Stimulated activated CD4-positive, alpha-beta T cell treated with anti-CD3 and anti-CD28 coated beads, Interleukin-4, amount 100 ng/mL, for 4 hours (primary cell): ENCODE data around the gene FNDC11.
"Not testable (repeated sequence)": the region's sequence is repeated elsewhere in the genome, so short reads cannot be mapped to it uniquely, and the experiment has no call there.

ENCODE experiments used
- DNase-seq, 2 experiments: peaks; one replicate each; pipeline ENCODE4 v3.0.0-alpha.2; 2020

Gene FNDC11, protein sequence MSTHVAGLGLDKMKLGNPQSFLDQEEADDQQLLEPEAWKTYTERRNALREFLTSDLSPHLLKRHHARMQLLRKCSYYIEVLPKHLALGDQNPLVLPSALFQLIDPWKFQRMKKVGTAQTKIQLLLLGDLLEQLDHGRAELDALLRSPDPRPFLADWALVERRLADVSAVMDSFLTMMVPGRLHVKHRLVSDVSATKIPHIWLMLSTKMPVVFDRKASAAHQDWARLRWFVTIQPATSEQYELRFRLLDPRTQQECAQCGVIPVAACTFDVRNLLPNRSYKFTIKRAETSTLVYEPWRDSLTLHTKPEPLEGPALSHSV

GRCh38 chr20:63553933-63554290, at the start of gene FNDC11:
FNDC11 (plus strand) TSS chr20:63554159; CDS start chr20:63555664, 1,505 bp downstream.
- peak; percentile 50 to 61 for DNase-seq

DNA sequence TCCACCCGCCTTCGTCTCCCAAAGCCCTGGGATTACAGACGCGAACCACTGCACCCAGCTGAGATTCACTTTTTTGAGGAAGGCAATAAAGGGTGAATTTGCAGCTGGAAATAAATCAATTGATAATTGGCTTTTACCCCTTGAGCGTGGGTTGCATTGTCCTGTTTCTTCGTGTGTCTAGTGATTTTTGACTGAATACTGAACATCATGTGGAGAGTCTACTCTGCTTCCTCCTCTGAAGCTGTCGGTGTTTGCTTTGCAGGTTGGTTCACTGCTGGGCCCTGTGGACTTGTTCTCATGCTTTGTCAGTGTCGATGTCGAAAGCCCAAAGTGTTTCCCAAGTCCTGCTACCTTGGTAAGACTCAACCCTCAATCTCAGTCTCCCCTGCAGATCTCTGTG, 49.3 kb upstream of the FNDC11 start:
- no peak for DNase-seq

DNA sequence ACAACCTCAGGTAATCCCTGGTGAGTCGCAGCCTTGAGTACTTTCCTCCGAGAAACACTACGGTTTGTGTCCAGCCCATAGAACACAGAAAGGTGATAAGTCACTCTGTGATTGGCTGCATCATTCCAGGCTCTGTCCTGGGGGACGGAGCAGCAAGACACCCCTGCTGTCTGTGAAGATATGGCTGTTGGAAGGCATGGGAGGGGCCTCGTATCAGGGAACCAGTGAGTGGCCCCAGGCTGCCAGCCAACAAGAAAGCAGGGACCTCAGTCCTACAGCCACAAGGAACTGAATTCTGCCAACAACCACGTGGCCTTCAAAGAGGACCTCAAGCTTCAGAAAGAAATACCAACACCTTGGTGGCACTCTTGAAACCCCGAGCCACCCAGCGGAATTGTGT, 48.7 kb upstream of the FNDC11 start:
- no peak for DNase-seq

GRCh38 chr20:63505723-63506122, 48.2 kb upstream of the FNDC11 start:
- DNase-seq: no peak

DNA sequence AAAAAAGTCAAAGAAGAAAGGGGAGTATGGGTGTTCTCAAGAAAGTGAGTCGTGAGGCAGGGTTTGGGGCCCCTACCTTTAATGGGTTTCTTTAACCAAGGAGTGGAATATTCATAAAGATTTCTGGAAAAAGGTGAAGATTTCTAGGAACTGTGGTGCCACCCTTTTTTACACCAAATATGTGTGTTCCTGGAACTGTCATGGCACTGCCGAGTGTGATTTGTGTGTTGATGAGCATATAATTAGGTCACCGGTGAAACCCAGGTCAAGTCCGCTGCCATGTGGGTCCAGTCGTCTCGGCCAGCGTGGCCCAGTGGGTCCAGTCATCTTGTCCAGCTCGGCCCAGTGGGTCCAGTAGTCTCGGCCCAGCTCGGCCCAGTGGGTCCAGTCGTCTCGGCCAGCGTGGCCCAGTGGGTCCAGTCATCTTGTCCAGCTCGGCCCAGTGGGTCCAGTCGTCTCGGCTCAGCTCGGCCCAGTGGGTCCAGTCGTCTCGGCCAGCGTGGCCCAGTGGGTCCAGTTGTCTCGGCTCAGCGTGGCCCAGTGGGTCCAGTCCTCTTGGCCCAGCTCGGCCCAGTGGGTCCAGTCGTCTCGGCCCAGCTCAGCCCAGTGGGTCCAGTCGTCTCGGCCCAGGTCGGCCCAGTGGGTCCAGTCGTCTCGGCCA, 46.7 kb upstream of the FNDC11 start:
- DNase-seq: no peak

- DNase-seq: no peak
These were observed 45.7 kb upstream of the FNDC11 start for GRCh38 chr20:63508072-63508768.

GRCh38 chr20:63509088-63509564, 44.8 kb upstream of the FNDC11 start:
- DNase-seq: no peak

DNA sequence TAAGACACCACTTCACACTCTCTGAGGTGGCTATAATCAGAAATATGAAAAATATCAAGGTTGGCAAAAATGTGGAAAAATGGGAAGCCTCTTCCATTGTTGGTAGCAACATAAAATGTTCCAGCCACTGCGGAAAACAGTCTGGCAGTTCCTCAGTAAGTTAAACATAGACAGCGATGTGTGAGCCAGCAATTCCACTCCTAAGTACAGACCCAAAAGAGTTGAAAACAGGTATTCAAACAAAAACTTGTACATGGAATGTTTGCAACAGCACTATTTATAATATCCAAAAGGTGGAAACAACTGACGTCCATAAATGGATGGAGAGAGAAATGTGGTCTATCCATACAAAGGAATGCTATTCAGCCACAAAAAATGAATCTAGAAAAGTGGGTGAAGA, 40.8 kb upstream of the FNDC11 start:
- no peak for DNase-seq

- not testable (repeated sequence) for DNase-seq
These were observed 39.4 kb upstream of the FNDC11 start for GRCh38 chr20:63514520-63514919.

GRCh38 chr20:63517376-63518309, 36.3 kb upstream of the FNDC11 start:
- DNase-seq: no peak

DNA sequence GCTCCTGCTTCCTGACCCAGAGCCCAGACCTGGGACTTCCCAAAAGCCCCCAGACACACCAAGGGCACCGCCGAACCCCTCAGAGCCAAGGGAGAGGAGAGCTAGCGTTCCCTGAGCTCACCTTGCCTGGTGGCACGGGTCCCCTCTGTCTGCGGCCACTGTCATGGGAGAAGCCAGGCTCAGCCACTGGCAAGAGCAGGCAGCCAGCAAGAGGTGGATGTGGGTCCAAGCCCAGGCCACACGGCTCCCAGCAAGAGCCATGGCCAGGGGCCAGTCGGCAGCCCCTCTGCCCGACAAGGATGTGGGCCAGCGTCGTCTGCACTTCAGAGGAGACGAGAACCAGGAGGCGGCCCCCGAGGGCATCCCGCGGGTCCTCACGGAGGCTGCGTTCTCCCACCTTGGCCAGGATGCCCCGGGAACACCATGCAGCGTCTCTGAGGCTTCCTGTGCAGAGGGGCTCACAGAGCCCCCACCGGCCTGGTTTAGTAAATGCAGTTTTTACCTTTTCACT, 35.6 kb upstream of the FNDC11 start:
- no peak for DNase-seq

- DNase-seq: no peak
These were observed 34.9 kb upstream of the FNDC11 start for GRCh38 chr20:63518946-63519667.

DNA sequence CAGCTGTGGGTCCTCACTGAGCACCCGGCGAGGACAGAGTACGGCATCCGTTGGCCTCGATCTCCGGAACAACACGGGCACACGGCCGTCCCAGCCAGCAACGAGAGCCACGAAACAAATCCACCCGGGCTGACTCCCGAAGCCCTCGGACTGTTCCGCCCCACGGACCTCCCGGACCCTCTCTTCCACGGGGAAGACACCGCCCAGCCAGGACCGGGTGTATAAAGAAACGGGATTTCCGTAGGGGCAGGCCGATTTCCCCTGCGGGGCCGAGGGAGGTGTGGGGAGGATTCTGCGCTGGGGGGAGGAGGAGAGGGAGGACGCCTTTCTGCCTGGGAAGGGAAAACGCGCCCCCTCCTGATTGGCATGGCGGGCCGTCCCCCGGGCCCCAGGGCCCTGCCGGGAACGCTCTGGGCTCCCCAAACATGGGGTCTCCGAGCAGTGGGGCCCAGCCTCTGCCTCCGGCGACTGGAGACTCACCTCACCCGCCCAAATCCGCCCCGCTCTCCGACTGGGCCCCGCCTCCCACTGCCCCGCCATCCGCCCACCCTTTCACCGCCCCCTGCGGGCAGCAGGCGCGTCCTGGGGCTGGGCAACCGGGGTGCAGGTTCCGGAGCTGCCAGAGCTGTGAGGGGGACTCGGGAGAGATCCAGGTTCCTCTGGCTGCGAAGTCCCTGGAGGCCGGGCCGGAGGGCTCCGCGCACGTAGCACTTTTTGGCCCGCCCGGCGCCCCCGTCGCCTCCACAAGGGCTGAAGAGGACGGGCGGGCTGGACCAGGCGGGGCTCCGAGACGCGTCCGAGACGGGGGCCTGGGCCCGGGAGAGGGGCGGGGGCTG, 34.1 kb upstream of the FNDC11 start:
- DNase-seq: peak; percentile 54 to 61

DNA sequence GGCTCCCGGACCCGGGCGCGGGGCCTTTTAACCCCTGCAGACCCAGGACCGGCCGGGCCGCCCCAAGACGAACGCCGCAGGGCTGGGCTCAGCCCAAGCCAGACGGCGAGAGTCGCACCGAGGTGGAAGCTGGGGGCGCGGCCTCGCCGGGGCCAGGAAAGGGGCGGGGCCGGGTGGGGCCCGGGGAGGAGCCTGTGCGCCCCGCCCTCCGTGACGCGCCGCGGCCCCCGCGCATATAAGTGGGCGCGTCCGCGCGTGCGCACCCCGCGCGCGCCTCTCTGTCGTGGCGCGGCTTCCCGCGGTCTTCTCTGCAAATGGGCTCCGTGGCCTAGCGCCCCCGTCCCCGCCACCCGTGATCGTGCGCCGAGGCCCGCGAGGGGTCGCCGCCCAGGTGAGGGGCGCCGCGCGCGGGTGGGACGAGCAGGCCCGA, 33.4 kb upstream of the FNDC11 start, which contains the start of gene PPDPF:
Gene PPDPF (plus strand): TSS at position 262 of the 430 bp plus-strand sequence. CDS start 544 bp downstream, outside the sequence.
- peak; percentile 77 to 87 for DNase-seq

DNA sequence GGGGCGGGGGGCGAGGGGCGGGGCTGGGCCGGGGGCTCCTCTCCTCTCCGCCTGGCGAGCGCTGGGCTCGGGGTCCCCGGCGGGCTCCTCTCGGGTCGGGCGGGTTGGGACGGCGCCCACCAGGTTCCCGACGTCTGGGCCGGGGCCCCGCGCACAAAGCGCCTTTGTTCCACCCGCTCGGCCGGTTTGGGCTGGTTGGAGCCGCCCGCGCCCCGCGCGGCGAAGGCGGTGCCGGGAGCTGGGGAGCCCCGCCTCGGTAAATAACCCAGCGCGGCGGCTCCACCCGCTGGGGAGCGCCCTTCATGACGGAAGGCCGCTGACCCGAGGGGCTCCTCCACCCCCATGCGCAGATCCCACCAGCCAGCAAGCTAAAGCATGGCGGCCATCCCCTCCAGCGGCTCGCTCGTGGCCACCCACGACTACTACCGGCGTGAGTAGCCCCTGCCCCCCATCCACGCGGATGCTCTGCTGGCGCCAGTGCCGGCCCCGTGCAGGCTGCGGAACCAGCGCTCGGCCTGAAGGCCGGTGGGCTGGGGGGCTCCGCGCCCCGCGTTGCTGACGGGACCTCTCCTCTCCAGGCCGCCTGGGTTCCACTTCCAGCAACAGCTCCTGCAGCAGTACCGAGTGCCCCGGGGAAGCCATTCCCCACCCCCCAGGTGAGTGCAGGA, 32.9 kb upstream of the FNDC11 start:
- peak; percentile 67 to 69 for DNase-seq

DNA sequence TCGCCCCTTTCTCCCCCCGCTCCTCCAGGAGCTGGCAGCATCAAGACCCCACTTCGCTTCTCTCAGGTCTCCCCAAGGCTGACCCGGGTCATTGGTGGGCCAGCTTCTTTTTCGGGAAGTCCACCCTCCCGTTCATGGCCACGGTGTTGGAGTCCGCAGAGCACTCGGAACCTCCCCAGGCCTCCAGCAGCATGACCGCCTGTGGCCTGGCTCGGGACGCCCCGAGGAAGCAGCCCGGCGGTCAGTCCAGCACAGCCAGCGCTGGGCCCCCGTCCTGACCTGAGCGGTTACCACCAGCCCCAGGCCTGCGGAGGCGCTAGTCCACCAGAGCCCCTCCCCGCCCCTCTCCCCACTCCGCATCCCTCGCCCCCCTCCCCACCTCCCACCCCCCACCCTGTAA, 32.4 kb upstream of the FNDC11 start:
- no peak for DNase-seq

DNA sequence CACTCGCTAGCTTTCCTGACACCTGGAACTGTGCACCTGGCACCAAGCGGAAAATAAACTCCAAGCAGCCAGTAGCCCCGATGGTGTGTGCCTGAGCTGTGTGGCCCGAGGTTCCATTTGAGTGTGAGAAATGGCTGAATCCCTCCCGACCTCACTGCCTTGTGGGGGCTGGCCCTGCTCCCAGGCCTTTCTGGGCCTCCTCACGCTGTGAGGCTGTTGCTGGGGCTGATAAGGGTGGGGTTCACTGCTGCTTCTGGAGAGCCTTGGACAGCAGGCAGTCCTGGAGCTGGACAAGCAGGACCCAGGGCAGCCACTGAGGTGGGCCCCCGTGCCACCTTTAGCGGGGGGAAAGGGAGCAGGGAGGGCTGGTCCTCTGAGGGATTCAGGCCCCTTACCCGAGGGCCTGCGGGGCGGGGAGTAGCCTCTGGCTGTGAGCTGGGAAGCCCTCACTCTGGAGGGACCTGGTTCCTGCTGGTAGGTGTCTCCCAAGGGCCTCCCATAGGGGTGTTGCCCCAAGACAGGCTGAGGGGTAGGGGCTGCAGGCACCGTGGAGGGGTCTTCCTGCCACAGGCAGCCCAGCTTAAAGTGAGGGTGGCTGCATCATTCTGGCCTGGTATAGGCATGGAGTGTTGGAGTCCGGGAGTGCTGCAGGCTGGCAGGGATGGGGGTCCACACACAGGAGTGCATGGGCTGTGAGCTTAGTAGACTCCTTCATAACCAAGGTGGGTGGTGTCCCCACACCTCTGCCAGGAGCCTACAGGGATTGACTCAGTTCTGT, 31.7 kb upstream of the FNDC11 start:
- no peak for DNase-seq

DNA sequence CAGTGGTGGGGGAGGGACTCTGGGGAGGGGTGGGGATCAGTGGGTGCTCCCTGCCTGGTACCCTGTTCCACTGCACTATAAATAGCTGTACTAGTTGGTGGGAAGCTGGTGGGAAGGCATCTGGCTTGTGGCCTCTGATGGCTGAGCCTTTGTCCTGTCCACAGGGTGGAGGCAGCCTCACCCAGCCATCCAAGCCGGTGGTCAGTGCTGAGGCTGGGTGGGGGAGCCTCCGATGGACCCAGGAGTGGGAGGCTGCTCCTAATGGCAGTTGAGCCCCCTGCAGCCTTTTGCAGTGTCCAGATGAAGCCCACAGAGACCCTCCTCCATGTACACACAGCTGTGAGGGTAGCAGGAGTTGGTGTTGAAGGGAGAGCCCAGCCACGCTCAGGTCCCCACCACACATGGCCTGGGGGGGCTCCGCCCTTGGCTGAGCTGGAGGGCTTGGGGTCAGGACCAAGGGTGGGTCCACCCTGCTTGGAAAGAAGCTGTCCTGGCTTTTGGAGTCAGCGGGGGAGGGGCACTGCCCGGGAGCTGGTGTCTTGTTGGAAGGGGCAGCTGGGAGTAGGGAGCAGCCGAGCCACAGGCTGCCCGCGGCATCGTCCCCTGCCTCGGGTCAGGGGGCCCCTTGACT, 30.9 kb upstream of the FNDC11 start:
- no peak for DNase-seq

GRCh38 chr20:63525185-63525584, 28.8 kb upstream of the FNDC11 start:
- DNase-seq: no peak
